ENCODE data around the gene EIF4ENIF1. TPM values are rescaled to one million over a fixed set of nuclear protein-coding genes. Genes with fewer than 3 reads are reported as not detected.
A peak's percentile ranks its signal among the peaks of the same experiment; 100 is the strongest.

The EIF4ENIF1 gene
- total and polyA plus RNA-seq, 9 of the 15 experiments (the other 6 are each of a cell fraction or from before 2014, with no cell fraction given), result 2.5 to 24.9 (median 15.8) TPM

- intact Hi-C loops (cut with micrococcal nuclease), result no loop called here
- Histone ChIP-seq H3K27me3 (ENCODE audit: control insufficient read depth in 2 of 2, insufficient read depth in 2 of 2, low read length in 2 of 2) (no peaks in the 10 kb centered on the region), H3K4me1 (replicated peaks in 1 of 2; ENCODE audit: control insufficient read depth in 2 of 2, insufficient read depth in 2 of 2, low read length in 2 of 2) (peaks cover 27 to 30% of the 10 kb centered on the region in 2 experiments; a peak in 4 of 5 replicates), H3K4me2 (ENCODE audit: insufficient read depth, low read length) (no peak overlapping the region), H3K79me2 (ENCODE audit: control insufficient read depth, insufficient read depth, low read length) (peaks cover 52% of the 10 kb centered on the region), H4K20me1 (replicated peaks; ENCODE audit: control insufficient read depth, insufficient read depth, low read length) (no peaks in the 10 kb centered on the region), H3K9ac (ENCODE audit: insufficient read depth in 1 of 2, low read depth in 2 of 2, low read length in 2 of 2) (no peak overlapping the region; a peak in 1 of 4 replicates), H3K36me3 (ENCODE audit: control insufficient read depth, insufficient read depth, low read length) (peaks cover 19% of the 10 kb centered on the region), H3K9me3 (replicated peaks; ENCODE audit: control insufficient read depth, insufficient read depth, low read depth, low read length) (no peaks in the 10 kb centered on the region), H2AFZ (ENCODE audit: low read depth, low read length) (no peak overlapping the region), H3K4me3 (no peak overlapping the region), H3K27ac (ENCODE audit: extremely low read depth, low read depth, low read length) (peak overlapping the region; percentile 31), H3K9me1 (ENCODE audit: control insufficient read depth, insufficient read depth, low read length) (no peaks in the 10 kb centered on the region)
- ChIA-PET CTCF (ENCODE audit: low intra/inter-chr PET ratio) (no interaction called here), POLR2A (interaction anchor here (0.6 kb wide), 1 partner anchor 155 kb away, joined by 3 read pairs; no protein-coding TSS in a partner anchor)
- DNase-seq (ENCODE audit: extremely low read depth in 1 of 4, low spot score in 3 of 4) (no peak), ATAC-seq (no peak), FAIRE-seq (no peak)
- BruUV-seq (replicated peaks), result no TSS peak
- 54% methylated on average over 3 of the region's 3 CpGs for WGBS (ENCODE audit: insufficient coverage, low coverage, missing lambda C conversion rate)
- in situ Hi-C loops (cut with MboI), result no loop called here
- TF ChIP-seq MEF2D (tag; conservative IDR thresholded peaks at IDR 0.05; ENCODE audit: low read depth) (no peak), E2F8 (IDR thresholded peaks at IDR 0.05; ENCODE audit: low read depth, partially characterized antibody) (no peak), ELK3 (CRISPR knock-in tag; IDR thresholded peaks at IDR 0.05) (no peak), IRF9 (tag; IDR thresholded peaks at IDR 0.05) (no peak), HOXB6 (CRISPR knock-in tag; IDR thresholded peaks at IDR 0.05; ENCODE audit: borderline replicate concordance) (no peak), POLR3A (IDR thresholded peaks at IDR 0.05; ENCODE audit: borderline replicate concordance, extremely low read depth, insufficient read depth, insufficient read length) (no peak), TRIM24 (IDR thresholded peaks at IDR 0.05) (no peak), ZBTB33 (CRISPR knock-in tag; IDR thresholded peaks at IDR 0.05) (no peak), C11orf30 (IDR thresholded peaks at IDR 0.05; ENCODE audit: low read depth) (no peak), PHB (CRISPR knock-in tag; IDR thresholded peaks at IDR 0.05) (no peak), ARID1B (IDR thresholded peaks at IDR 0.05) (no peak), MTF1 (CRISPR knock-in tag; IDR thresholded peaks at IDR 0.05; ENCODE audit: borderline replicate concordance) (no peak), ZZZ3 (IDR thresholded peaks at IDR 0.05) (no peak), HNRNPUL1 (IDR thresholded peaks at IDR 0.05; ENCODE audit: low read length) (no peak), MNT (conservative IDR thresholded peaks at IDR 0.05) (no peak)
Observed at GRCh38 chr22:31492151-31492550, 2.5 kb upstream of the EIF4ENIF1 start.
